Fibroblast of skin of left quadriceps (primary cell): ENCODE results near the gene FIGNL1.

Source experiments
- DNase-seq, 2 experiments: peaks; one replicate each; pipeline ENCODE4 v3.0.0-alpha.2; 2013; ENCODE audit warnings: low read depth in 2 of 2

FIGNL1 gene

GRCh38 chr7:50449881-50450589 is at the start of gene FIGNL1:
Gene FIGNL1 (minus strand): TSS chr7:50450350. CDS start chr7:50447287, 3,063 bp downstream.
- peak in 1 of 2 experiments; percentile 49 for DNase-seq

DNA sequence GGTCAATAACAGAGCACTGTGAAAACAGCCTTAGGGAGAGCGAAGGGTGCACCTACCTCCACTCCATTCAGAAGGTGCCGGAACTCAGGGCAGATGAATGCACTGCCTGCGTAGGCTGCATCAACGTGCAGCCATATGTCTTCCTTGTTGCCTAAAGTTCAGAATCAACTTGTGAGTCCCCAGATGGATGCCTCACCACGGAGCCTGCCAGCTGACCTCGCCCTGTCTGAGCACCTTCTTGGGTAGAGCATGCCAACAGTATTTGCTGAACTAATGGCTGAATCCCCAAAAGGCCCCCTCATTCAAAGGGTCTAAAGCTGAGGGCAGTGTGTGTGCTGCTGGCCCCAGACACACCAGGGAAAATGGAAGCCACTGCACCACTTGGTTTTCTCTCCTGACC is 48.9 kb upstream of the FIGNL1 start:
- no peak for DNase-seq

DNA sequence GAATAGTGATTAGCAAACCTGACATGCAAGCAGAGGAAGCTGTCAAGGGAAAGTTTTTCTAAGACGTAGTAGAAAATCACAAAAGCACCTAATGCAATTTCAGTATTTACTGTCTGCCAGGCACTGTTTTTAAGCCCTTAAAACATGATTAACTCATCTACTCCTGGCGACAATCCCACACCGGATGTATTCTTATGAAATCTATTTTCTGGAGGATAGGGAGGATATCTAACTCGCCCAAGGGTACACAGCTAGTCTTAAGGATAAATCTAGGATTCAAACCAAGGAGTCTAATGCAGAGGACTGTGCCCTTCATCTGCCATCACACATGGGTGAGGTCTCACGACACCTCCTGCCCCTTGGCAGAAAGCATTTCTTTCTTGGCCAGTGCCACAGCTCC is 47.8 kb upstream of the FIGNL1 start:
- no peak for DNase-seq

DNA sequence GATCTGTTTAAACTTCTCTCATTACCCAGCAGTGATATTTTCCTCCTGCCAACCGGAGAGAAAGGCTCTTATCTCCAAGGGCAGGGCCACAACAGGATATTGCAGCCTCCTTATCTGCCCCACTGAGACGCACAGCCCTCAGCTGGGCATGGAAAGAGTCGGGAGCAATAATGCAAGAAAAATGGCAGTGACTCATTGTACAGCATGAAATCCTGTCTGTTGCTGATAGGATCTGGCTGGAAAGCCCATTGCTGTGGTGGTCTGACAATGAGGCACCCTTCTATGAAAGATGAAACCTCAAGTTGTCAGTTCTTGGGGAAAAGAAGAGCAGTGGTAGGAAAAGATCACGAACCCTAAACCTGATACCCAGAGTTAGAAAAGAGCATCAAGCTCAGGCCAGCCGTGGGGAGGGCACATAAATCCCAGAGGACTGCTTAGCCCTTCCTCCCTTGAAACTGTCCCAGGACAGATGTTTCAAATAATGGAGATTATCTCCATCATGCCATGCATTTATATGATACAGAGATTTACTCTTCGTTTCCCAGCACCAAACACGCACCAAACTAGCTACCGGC is 47.0 kb upstream of the FIGNL1 start:
- no peak for DNase-seq

- DNase-seq, result no peak
Observed at GRCh38 chr7:50496569-50496968, 46.4 kb upstream of the FIGNL1 start.

GRCh38 chr7:50495746-50496145 is 45.6 kb upstream of the FIGNL1 start:
- no peak for DNase-seq

GRCh38 chr7:50492770-50493519 is 42.8 kb upstream of the FIGNL1 start:
- DNase-seq, result no peak

DNA sequence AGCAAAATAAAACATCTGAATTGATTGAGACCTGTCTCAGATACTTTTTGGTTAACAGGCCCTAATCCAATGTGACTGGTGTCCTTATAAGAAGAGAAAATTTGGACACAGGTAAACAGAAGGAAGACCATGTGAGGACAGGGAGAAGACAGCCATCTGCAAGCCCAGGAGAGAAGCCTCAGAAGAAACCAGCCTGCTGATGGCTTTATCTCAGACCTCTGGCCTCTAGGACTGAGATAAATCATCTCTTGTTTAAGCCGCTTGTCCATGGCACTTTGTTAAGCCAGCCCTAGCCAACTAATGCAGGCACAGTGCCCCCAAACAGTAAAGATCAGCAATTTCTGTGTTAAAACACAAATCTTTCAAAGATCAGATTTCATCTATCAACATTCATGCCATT is 41.8 kb upstream of the FIGNL1 start:
- DNase-seq, result no peak

DNA sequence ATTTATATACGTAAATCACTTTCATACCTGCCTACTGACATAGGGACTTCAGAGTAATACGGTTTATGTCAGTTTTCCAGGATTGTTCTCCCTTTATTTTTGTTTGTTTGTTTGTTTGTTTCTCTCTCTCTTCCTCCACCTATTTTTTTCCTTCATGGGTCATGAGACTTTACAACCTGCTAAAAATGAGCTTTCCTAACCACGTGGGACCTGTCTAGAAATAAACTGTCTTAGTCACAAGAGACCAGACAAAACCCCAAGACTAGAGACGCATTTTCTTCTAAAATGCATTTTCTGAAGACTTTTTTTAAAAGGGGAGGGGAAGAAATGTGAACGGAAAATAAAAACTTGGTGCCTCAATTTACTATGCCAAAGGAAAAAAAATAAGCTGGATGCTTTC is 41.1 kb upstream of the FIGNL1 start:
- no peak for DNase-seq

DNA sequence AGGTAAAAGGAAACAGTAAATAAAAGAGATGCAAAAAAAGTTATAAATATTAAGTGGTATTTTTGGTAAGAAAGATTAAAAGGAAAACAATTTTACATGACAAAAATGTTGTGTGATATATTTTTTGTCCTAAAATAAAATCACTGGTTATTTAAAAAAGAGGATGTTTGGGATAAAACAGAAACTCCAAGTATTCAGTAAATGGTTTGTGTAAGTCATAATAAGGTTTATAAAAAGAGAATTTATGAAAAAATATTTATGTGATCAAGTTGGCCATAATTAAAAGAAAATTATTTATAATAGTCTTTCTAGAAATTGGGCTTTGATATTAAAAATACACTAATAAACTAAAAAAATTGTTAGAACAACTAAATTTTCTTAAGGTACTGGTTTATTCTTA is 38.2 kb upstream of the FIGNL1 start:
- DNase-seq, result no peak

GRCh38 chr7:50486512-50486911 is 36.4 kb upstream of the FIGNL1 start:
- DNase-seq, result no peak

GRCh38 chr7:50481867-50482266 is 31.7 kb upstream of the FIGNL1 start:
- no peak for DNase-seq

DNA sequence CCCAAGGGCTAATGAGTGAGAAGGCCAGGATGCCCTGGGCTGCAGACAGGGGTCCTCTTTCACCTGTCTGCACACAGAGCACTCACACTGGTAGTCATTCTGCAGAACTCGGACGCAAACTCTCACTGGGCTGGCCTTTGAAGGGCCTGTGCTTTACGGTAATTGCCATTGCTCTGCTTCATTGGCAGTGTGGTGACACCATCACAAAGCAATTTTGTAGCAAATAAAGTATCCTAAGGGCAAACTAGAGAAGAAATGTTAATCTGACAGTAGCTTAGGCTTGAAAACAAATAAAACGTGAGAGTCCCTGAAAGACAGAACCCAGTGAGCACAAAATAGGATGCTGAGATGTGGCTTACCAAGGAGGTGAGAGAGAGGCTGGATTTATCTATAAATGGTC is 30.6 kb upstream of the FIGNL1 start:
- DNase-seq, result no peak

DNA sequence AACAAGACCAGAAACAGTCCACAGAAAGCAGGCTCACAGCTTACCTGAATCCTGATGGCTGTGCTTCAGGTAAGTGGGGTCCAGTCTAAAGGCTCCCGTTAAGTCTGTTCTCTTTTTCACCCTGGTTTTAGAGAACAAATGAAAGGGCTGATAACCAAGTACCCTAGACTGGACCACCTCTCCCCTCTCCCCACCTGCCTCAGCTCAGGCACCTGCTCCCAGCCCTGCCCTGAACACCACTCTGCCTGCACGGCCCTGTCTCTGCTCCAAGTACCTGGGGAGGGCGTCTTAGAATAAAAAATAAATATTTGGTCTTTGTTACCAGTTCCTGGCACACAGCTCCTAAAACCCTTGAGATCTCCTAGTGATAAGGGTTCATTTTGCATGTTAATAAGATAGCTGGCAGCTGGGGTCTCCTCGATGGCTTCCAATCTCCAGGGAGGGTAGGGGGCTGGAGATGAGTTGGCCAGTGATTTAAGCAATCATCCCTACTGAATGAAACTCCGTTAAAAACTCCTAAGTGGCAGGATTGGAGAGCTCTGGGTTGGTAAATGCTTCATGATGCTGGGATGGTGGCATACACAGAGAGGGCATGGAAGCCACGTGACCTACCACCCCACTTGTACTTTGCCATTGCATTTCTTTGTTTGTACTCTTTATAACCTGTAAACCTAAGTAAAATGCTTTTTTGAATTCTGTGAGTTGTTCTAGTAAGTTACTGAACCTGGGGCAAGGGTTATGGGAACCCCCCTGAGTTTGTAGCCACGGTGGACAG is 29.8 kb upstream of the FIGNL1 start:
- no peak for DNase-seq

DNA sequence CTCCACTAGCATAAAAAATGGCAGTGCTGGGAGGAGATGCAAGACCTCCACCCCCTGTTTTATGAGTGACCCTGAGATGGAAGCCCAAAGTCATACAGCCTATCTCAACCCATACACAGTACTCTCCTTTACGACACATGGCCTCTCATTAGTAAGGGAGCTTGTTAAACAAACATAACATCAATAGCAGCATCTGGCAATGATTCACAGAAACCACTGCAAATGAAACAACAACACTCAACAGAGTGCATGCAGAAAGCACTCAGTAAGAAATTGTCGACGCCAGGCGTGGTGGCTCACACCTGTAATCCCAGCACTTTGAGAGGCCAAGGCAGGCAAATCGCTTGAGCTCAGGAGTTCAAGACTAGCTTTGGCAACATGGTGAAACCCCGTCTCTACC is 27.5 kb upstream of the FIGNL1 start:
- no peak for DNase-seq

GRCh38 chr7:50476953-50477625 is 26.9 kb upstream of the FIGNL1 start:
- DNase-seq, result no peak

GRCh38 chr7:50475340-50475739 is 25.2 kb upstream of the FIGNL1 start:
- no peak for DNase-seq

GRCh38 chr7:50474382-50475160 is 24.4 kb upstream of the FIGNL1 start:
- no peak for DNase-seq

DNA sequence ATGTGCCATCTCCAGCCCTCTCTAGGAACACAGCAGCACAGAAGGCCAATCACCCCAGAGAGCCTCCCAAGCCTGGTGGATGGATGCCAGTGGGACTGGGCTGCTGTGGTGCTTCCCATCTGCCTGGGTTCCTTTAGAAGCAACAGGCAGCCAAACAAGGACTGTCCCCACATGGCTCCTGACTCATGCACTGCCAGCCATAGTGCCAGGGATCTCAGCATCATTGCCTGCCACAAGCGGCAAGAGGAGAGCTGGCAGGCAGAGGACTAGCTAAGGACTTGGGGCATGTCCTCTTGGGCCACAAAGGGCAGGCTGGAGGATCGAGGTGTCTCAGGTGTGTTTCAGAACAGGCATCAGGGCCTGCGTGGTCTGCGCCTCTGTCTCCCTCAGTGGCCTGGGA is 23.4 kb upstream of the FIGNL1 start:
- no peak for DNase-seq

DNA sequence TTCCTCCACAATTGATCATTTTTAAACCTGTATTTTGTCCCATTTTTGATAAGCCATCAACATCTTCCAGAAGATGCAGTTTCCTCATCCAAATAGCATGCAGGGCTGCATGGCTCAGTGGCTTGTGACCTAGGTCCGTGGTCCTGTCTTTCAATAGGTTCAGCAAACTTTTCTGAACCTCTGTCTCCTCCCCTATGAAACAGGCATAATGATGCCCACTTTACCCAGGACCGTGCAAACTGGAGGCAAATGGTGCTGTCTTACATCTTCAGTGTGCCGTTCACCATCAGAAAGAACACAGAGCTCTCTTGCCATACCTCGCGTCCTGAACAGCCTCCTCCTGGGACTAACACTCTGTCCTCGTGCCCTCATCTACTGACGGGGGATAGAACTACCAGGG is 22.3 kb upstream of the FIGNL1 start:
- DNase-seq, result no peak

GRCh38 chr7:50471970-50472369 is 21.8 kb upstream of the FIGNL1 start:
- no peak for DNase-seq
